K562 (cell line): ENCODE measurements around the gene HIVEP2. TPM values are rescaled to one million over a fixed set of nuclear protein-coding genes. Genes with fewer than 3 reads are reported as not detected.

Experiments
- ATAC-seq: fragments of 200-7000 bp; cut with Tn5 transposase; 3 replicates; pipeline ENCODE4 v1.9.1; 2020; ENCODE audit warnings: moderate library complexity
- BruUV-seq: library from RNA; stranded (reverse); fragments of 400-500 nt; replicated peaks from 2 replicates; lab custom pipeline; 2021; lab: Mats Ljungman, UMichigan
- CTCF ChIA-PET: fragments of 300-600 bp; formaldehyde crosslinking; extraction: SDS; loops from one replicate; lab custom pipeline; 2021; ENCODE audit warnings: low intra/inter-chr PET ratio; lab: Yijun Ruan, JAX
- POLR2A ChIA-PET: fragments of 300-600, 350-650 bp; sonication (Branson Sonifier 250); formaldehyde crosslinking; extraction: SDS; loops from one replicate; lab custom pipeline; 2021; ENCODE audit warnings: antibody characterized with exemption, inconsistent platforms; lab: Yijun Ruan, JAX
- DNase-seq, 4 experiments: peaks; one replicate each; pipeline versions ENCODE4 v3.0.0 to v3.0.0-alpha.2; 2011 to 2018; ENCODE audit warnings: low spot score in 3 of 4, mixed read lengths in 3 of 4; ENCODE audit errors: extremely low read depth in 1 of 4
- FAIRE-seq: peaks from 2 replicates; lab custom pipeline; 2011; peaks lifted over from hg19 to GRCh38; lab: Jason Lieb, UNC
- H2AFZ ChIP-seq: 2 replicates; pipeline ENCODE4 v1.6.0; 2011; ENCODE audit warnings: low read depth, low read length, control low read depth, inconsistent platforms
- H3K27ac ChIP-seq: fragments of 200-600 bp; 3 replicates; pipeline ENCODE4 v1.8.0; 2011; ENCODE audit warnings: low read depth, mild to moderate bottlenecking, control low read depth, inconsistent platforms, low read length, moderate library complexity, mixed read lengths; ENCODE audit errors: extremely low read depth
- H3K27me3 ChIP-seq, 2 experiments: fragments of 300-600 bp in 1 of 2; 2 replicates in 1 of 2; 3 replicates in 1 of 2; pipeline versions ENCODE4 v1.6.0 to v1.8.0; 2011; ENCODE audit warnings: inconsistent platforms in 2 of 2, low read length in 2 of 2, mild to moderate bottlenecking in 1 of 2, mixed read lengths in 1 of 2, moderate library complexity in 1 of 2; ENCODE audit not compliant: control insufficient read depth in 2 of 2, insufficient read depth in 2 of 2
- H3K36me3 ChIP-seq: fragments of 300-600 bp; 3 replicates; pipeline ENCODE4 v1.8.0; 2011; ENCODE audit warnings: mild to moderate bottlenecking, low read length, inconsistent platforms; ENCODE audit not compliant: control insufficient read depth, insufficient read depth
- H3K4me1 ChIP-seq, 2 experiments: fragments of 200-600 bp in 1 of 2; replicated peaks in 1 of 2; 2 replicates in 1 of 2; 3 replicates in 1 of 2; pipeline versions ENCODE4 v1.5.1 to v1.8.0; 2011; ENCODE audit warnings: inconsistent platforms in 2 of 2, low read length in 2 of 2, mild to moderate bottlenecking in 1 of 2, mixed read lengths in 1 of 2, moderate library complexity in 1 of 2; ENCODE audit not compliant: control insufficient read depth in 2 of 2, insufficient read depth in 2 of 2
- H3K4me2 ChIP-seq: 2 replicates; pipeline ENCODE4 v1.6.1; 2011; ENCODE audit warnings: low read length, control low read depth, inconsistent platforms, mixed read lengths; ENCODE audit not compliant: insufficient read depth
- H3K4me3 ChIP-seq: fragments of 200-600 bp; sonication (generic), shearing (Covaris generic); 2 replicates; pipeline ENCODE4 v1.5.1; 2016; ENCODE audit warnings: control low read depth, inconsistent platforms
- H3K79me2 ChIP-seq: fragments of 200-600 bp; 3 replicates; pipeline ENCODE4 v1.8.0; 2011; ENCODE audit warnings: low read length, inconsistent platforms; ENCODE audit not compliant: control insufficient read depth, insufficient read depth
- H3K9ac ChIP-seq, 2 experiments: 2 replicates each; pipeline versions ENCODE4 v1.6.0 to v1.6.1; 2011; ENCODE audit warnings: low read depth in 2 of 2, low read length in 2 of 2, control low read depth in 1 of 2, inconsistent platforms in 1 of 2, mild to moderate bottlenecking in 1 of 2, mixed read lengths in 1 of 2; ENCODE audit not compliant: insufficient read depth in 1 of 2
- H3K9me1 ChIP-seq: one replicate; pipeline ENCODE4 v1.6.0; 2011; ENCODE audit warnings: inconsistent platforms, mild to moderate bottlenecking, low read length, moderate library complexity; ENCODE audit not compliant: control insufficient read depth, insufficient read depth
- H3K9me3 ChIP-seq: replicated peaks from 2 replicates; pipeline ENCODE4 v1.5.1; 2011; ENCODE audit warnings: low read depth, low read length, inconsistent platforms; ENCODE audit not compliant: control insufficient read depth, insufficient read depth
- H4K20me1 ChIP-seq: replicated peaks from 2 replicates; pipeline ENCODE4 v1.6.1; 2011; ENCODE audit warnings: low read length, inconsistent platforms, mixed read lengths; ENCODE audit not compliant: control insufficient read depth, insufficient read depth
- ARID1B ChIP-seq: fragments of 450-650 bp; IDR thresholded peaks from 2 replicates; pipeline ENCODE4 v1.6.1; 2016; ENCODE audit warnings: antibody characterized with exemption, mild to moderate bottlenecking, inconsistent platforms
- ASH1L ChIP-seq: fragments of 450-650 bp; IDR thresholded peaks from 2 replicates; pipeline ENCODE4 v1.6.1; 2018; ENCODE audit warnings: borderline replicate concordance, mild to moderate bottlenecking, low read depth; ENCODE audit not compliant: partially characterized antibody
- CBX3 ChIP-seq, 2 experiments: IDR thresholded peaks; 1 replicate in 1 of 2; 2 replicates in 1 of 2; pipeline ENCODE4 v1.6.1; 2012; ENCODE audit warnings: inconsistent platforms in 2 of 2, low read length in 2 of 2, borderline replicate concordance in 1 of 2, control low read depth in 1 of 2
- CEBPG ChIP-seq, 3 experiments: fragments of 200-800 bp in 1 of 3; sonication (Bioruptor generic) in 1 of 3; sonication (generic) in 1 of 3; formaldehyde crosslinking in 1 of 3; IDR thresholded peaks in 2 of 3; conservative IDR thresholded peaks in 1 of 3; 2 replicates each; pipeline versions ENCODE4 v1.6.1 to v1.8.0; 2016 to 2022; ENCODE audit warnings: missing compliant biosample characterization in 2 of 3, missing genetic modification characterization in 2 of 3, mild to moderate bottlenecking in 1 of 3, missing genetic modification reagents in 1 of 3
- NFE2 ChIP-seq: IDR thresholded peaks from 2 replicates; pipeline ENCODE4 v1.6.1; 2014; ENCODE audit warnings: antibody characterized with exemption, low read depth
- PHB ChIP-seq: fragments of 250-450 bp; sonication (Bioruptor Pico); IDR thresholded peaks from 2 replicates; pipeline ENCODE4 v1.5.0; 2021
- PKNOX1 ChIP-seq: fragments of 450-650 bp; IDR thresholded peaks from 2 replicates; pipeline ENCODE4 v1.6.1; 2016
- ZNF639 ChIP-seq, 2 experiments: fragments of 200-800 bp in 1 of 2; sonication (Bioruptor generic) in 1 of 2; sonication (generic) in 1 of 2; formaldehyde crosslinking in 1 of 2; IDR thresholded peaks in 1 of 2; conservative IDR thresholded peaks in 1 of 2; 2 replicates each; pipeline versions ENCODE4 v1.5.0 to v1.6.1; 2016 to 2020; ENCODE audit warnings: missing compliant biosample characterization in 1 of 2, missing genetic modification characterization in 1 of 2, missing genetic modification reagents in 1 of 2
- whole genome bisulfite sequencing: fragments of 100-300 bp; shearing (Covaris generic); methylation state at CpG from one replicate; pipeline ENCODE4 v1.1.6; 2016; ENCODE audit warnings: low coverage, mixed read lengths; ENCODE audit not compliant: insufficient coverage; ENCODE audit errors: missing lambda C conversion rate; 5-methylcytosine and 5-hydroxymethylcytosine counted together
- in situ Hi-C: fragments of 300-500 bp; cut with MboI; formaldehyde crosslinking; loops from 4 replicates; pipeline ENCODE4 v1.15.0; 2018; ENCODE audit warnings: inconsistent platforms, mixed read lengths
- intact Hi-C: fragments of 100-400 bp; cut with micrococcal nuclease; formaldehyde crosslinking; loops from 2 replicates; pipeline ENCODE4 v1.14.2; 2022
- polyA plus RNA-seq, 8 experiments: library from polyadenylated mRNA; depleted of rRNA in 4 of 8; stranded (reverse) in 5 of 8; unstranded in 3 of 8; fragments of >200 nt; fragmentation: Nextera tagmentation in 2 of 8; fragmentation: Illumina TruSeq in 1 of 8; extraction: Ambion mirVana in 2 of 8; extraction: Trizol in 1 of 8; gene quantifications; 2 replicates each; pipeline versions ENCODE4 v1.2.1 to v1.2.3, GENCODE V29; 2011 to 2014; ENCODE audit warnings: inconsistent platforms in 1 of 8, missing spikeins in 1 of 8
- total RNA-seq, 7 experiments: library from RNA; depleted of rRNA in 6 of 7; stranded (reverse); fragments of >200 nt in 6 of 7; fragmentation: Illumina TruSeq in 2 of 7; extraction: Trizol in 2 of 7; gene quantifications; 2 replicates each; pipeline versions ENCODE4 v1.2.1 to v1.2.3, GENCODE V29; 2011 to 2021; ENCODE audit warnings: low replicate concordance in 1 of 7
- TF ChIP-seq, protein P1 (sequence below): fragments of 250-450 bp; sonication (Bioruptor Pico); IDR thresholded peaks from 2 replicates; pipeline ENCODE4 v1.8.0; 2021; ENCODE audit warnings: mild to moderate bottlenecking, moderate library complexity

Gene HIVEP2
- total and polyA plus RNA-seq, 9 of the 15 experiments (the other 6 are each of a cell fraction or from before 2014, with no cell fraction given): under 0.01 to 1.2 (median 0.31) TPM

GRCh38 chr6:142871910-142872331 lies 73.1 kb downstream of the HIVEP2 start:
- DNase-seq (no peak), FAIRE-seq (no peak), ATAC-seq (no peak)
- no peak overlapping the region for H3K27ac ChIP-seq
- no peak overlapping the region for H3K4me3 ChIP-seq
- peaks cover 0 to 9% of the 10 kb centered on the region in 2 experiments; a peak in 1 of 5 replicates for H3K4me1 ChIP-seq
- WGBS: 5% methylated on average over 4 of the region's 4 CpGs
- no peaks in the 10 kb centered on the region for H3K9me3 ChIP-seq
- no peak overlapping the region for H2AFZ ChIP-seq
- intact Hi-C loops: no loop called here
- H3K36me3 ChIP-seq: no peaks in the 10 kb centered on the region
- ChIA-PET CTCF (no interaction called here), POLR2A (no interaction called here)
- in situ Hi-C loops: no loop called here
- no TSS peak for BruUV-seq
- no peak overlapping the region for H3K9ac ChIP-seq
- H3K4me2 ChIP-seq: no peak overlapping the region
- H3K79me2 ChIP-seq: no peaks in the 10 kb centered on the region
- H3K9me1 ChIP-seq: no peaks in the 10 kb centered on the region
- TF ChIP-seq ARID1B (no peak), PHB (CRISPR knock-in tag) (no peak), PKNOX1 (no peak), ASH1L (no peak), CEBPG (CRISPR knock-in tag; IDR thresholded peaks at IDR 0.05) (no peak), CEBPG (tag; conservative IDR thresholded peaks at IDR 0.05 in 1 of 2, IDR thresholded peaks at IDR 0.05 in 1 of 2) (no peak), NFE2 (no peak), ZNF639 (CRISPR knock-in tag; conservative IDR thresholded peaks at IDR 0.05 in 1 of 2, IDR thresholded peaks at IDR 0.05 in 1 of 2) (no peak), CBX3 (IDR thresholded peaks at IDR 0.05; ENCODE audit: borderline replicate concordance in 1 of 2, low read length in 2 of 2) (no peak)
- TF ChIP-seq, protein P1, sequence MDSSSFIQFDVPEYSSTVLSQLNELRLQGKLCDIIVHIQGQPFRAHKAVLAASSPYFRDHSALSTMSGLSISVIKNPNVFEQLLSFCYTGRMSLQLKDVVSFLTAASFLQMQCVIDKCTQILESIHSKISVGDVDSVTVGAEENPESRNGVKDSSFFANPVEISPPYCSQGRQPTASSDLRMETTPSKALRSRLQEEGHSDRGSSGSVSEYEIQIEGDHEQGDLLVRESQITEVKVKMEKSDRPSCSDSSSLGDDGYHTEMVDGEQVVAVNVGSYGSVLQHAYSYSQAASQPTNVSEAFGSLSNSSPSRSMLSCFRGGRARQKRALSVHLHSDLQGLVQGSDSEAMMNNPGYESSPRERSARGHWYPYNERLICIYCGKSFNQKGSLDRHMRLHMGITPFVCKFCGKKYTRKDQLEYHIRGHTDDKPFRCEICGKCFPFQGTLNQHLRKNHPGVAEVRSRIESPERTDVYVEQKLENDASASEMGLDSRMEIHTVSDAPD (CRISPR knock-in tag): no peak
- no peaks in the 10 kb centered on the region; a peak in 1 of 5 replicates for H3K27me3 ChIP-seq
- H4K20me1 ChIP-seq: no peaks in the 10 kb centered on the region
